HG02588 (cell line): ENCODE measurements around the gene CDKN1B.

Experiments used
- ATAC-seq: cut with Tn5 transposase; IDR thresholded peaks from one replicate; pipeline ENCODE4 v1.9.1; 2021; ENCODE audit warnings: mild to moderate bottlenecking, moderate library complexity; ENCODE audit not compliant: unreplicated experiment

Gene CDKN1B

GRCh38 chr12:12749433-12749832 lies 32.3 kb downstream of the CDKN1B start:
- ATAC-seq: no peak

- ATAC-seq: no peak
Measured at GRCh38 chr12:12755923-12756322, 38.8 kb downstream of the CDKN1B start.

- no peak for ATAC-seq
Measured at GRCh38 chr12:12757121-12757520, 40.0 kb downstream of the CDKN1B start.

- no peak for ATAC-seq
Measured at GRCh38 chr12:12759234-12759915, 42.2 kb downstream of the CDKN1B start.

- ATAC-seq: no peak
Measured at GRCh38 chr12:12764824-12765223, 47.7 kb downstream of the CDKN1B start.

- no peak for ATAC-seq
Measured at GRCh38 chr12:12770262-12770661, 53.1 kb downstream of the CDKN1B start.
